ENCODE results near the gene CHCHD6. TPM values are rescaled to one million over a fixed set of nuclear protein-coding genes. Genes with fewer than 3 reads are reported as not detected.
A peak's percentile ranks its signal among the peaks of the same experiment; 100 is the strongest.

CHCHD6 gene
- total RNA-seq, result 17.6 and 22.5 TPM in 2 replicates

DNA sequence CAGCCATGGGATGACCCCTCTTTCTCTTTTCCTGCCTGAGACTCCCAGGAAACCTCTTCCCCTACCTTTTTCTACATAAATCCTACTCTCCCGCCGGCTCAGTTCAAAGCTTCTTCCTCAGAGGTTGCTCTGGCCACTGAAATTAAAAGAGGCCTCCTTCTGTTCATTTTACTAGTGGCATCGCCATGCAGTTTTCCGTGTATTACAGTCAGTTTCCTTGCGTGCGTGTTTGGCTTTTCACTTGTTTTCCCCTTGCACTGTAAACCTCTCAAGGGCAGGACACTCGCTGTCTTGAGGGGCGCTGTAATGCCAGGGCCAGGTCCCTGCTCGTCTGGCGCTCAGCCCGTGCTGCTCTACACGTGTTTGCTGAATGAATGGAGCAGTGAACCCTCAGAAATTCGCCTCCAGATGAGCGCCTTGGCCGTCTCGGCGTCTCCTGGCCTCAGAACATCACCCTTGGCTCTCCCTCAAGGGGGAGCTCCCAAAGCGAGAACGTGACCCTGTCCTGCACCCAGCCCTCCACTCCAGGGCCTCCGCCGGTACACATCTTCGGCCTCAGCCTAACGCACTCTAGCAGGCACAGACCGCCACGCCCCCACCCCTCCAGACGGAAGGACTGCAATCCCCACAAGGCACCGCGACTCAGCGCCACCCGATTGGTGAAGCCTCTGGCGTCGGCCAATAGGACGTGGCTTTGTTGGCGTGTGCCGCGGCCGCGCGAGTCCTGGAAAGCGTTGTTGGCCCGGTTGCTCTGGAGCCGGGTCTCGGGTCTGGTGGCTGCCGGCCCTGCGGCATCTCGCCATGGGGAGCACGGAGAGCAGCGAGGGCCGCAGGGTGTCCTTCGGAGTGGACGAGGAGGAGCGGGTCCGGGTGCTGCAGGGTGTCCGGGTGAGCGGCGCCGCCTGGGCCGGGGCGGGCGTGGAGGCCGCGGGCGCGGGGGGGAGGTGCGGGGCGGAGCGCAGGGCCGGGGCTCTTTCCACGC is at the start of gene CHCHD6:
TSS of gene CHCHD6 (plus strand) at position 729 of the 982 bp plus-strand sequence. CDS start at position 802, 73 bp downstream.
- peak; percentile 71 for DNase-seq (ENCODE audit: extremely low read depth, low read depth, low spot score)

DNA sequence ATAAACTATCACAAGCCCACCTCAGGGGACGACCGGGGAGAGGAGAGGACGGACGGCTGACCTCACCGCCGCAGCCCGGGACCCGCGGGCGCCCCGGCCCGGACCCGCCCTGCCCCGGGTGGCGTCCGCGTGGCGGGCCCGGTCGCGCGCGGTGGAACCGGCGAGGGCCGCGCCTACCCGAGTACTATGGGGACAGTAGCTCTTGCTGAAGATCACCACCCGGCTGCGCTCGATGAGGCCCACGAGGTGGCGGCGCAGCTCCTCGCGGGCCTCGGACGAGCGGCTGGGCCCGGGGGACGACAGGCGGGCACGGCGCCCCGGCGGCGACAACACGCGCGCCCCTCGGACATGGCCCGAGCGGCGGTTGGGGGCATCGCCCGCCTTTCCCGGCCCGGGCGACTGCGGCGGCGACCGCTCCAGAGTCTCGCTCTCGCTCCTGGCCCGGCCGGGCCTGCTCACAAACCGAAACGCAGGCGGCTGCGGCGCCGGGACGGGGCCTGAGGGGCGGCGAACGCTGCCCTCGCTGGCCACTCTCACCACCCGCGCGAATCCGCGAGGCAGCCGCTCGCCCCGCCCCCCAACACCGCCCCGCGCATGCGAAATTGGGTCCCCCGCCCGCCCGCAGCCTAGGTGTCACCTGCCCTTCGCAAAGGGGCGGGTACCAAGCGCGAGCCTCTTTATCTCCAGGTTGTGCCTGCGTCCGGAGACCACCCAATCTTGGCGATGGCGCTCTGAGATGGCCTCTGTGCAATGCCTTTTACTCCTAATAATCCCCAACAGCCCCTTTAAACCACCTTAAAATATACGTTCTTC is 49.3 kb upstream of the CHCHD6 start, which contains the start of gene TXNRD3:
TSS of gene TXNRD3 (minus strand) at position 554 of the 813 bp plus-strand sequence.
- DNase-seq (ENCODE audit: extremely low read depth, low read depth, low spot score), result no peak

DNA sequence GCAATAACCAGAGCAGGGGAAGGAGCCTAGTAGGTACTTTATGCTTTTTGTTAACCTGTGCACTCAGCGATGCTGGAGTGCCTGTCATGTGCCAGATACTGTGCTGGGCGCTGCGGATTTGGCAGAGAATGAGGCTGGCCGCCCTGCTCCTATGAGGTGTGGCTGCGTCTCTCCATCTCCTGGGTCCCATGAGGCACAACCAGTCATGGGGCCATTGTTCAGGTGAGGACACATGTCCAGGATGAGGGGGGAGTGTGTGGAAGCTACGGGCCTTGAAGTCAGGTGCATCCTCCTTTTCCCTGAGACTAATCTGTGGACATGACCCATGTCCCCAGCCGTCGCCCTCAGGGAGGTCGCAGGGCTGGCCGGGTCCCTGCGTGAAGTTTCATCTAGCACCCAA is 48.2 kb upstream of the CHCHD6 start:
- no peak for DNase-seq (ENCODE audit: extremely low read depth, low read depth, low spot score)

GRCh38 chr3:126656371-126657134 is 47.5 kb upstream of the CHCHD6 start:
- DNase-seq (ENCODE audit: extremely low read depth, low read depth, low spot score), result no peak

GRCh38 chr3:126657901-126658300 is 46.1 kb upstream of the CHCHD6 start:
- no peak for DNase-seq (ENCODE audit: extremely low read depth, low read depth, low spot score)

GRCh38 chr3:126658584-126658983 is 45.5 kb upstream of the CHCHD6 start:
- DNase-seq (ENCODE audit: extremely low read depth, low read depth, low spot score), result no peak

GRCh38 chr3:126659915-126660886 is 43.8 kb upstream of the CHCHD6 start:
- no peak for DNase-seq (ENCODE audit: extremely low read depth, low read depth, low spot score)

DNA sequence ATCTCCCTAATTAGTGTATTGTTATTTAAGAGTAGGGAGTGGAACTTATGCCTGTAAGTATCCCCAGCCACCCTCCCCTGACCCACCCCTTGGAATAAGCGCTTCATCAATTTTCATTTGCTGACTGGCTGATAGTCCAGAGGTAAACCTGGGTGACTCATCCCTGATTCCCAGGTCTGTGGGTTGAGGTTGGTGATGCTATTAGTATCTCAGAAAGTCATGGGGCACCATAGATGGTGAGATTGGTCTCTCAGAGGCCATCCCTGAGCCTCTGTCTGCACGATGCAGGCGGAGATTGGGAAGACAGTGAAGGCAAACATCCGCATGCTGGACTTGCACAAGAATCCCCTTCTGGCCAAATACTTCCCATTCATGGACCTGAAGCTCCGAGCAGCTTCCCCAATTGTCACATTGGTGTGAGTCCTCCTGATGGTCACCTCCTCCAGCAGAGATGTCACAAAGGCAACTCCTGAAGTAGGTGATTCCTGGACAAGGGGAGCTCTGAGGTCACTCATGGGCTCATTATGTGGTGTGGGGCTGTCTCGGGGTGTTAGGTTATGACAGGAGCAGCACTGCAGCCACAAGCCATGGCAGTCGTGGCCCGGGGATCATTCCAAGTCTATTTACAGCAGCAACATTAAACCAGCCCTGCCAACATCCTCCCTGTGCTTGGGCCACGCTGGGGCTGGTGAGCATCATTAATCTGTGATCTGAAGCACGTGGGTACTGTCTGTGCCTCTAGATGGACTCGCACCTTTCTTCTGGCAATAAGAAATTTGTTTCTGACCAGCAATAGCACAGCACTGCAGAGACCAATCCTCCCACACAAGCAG is 42.3 kb upstream of the CHCHD6 start:
- DNase-seq (ENCODE audit: extremely low read depth, low read depth, low spot score), result no peak

- DNase-seq (ENCODE audit: extremely low read depth, low read depth, low spot score), result no peak
These were observed 40.8 kb upstream of the CHCHD6 start for GRCh38 chr3:126663257-126663656.

DNA sequence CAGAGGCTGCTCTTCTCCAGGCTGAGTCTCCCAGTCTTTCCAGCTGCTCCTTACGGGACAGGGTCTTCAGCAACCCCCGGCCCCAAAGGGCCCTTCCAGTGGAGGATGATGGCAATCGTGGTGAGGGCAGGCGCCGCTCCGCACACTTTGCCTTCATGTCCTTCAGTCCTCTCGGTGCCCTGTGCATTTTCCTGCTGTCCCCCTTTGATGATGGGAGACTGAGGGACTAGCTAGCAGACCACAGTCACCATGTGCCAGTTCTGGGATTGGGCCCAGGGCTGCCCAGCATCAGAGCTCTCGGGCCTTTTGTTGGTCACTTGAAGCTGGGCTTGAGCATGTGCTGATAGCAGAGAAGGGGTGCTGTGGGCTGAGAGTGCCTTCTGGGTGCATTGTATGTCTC is 40.3 kb upstream of the CHCHD6 start:
- no peak for DNase-seq (ENCODE audit: extremely low read depth, low read depth, low spot score)

- DNase-seq (ENCODE audit: extremely low read depth, low read depth, low spot score), result no peak
These were observed 39.3 kb upstream of the CHCHD6 start for GRCh38 chr3:126664591-126665214.

DNA sequence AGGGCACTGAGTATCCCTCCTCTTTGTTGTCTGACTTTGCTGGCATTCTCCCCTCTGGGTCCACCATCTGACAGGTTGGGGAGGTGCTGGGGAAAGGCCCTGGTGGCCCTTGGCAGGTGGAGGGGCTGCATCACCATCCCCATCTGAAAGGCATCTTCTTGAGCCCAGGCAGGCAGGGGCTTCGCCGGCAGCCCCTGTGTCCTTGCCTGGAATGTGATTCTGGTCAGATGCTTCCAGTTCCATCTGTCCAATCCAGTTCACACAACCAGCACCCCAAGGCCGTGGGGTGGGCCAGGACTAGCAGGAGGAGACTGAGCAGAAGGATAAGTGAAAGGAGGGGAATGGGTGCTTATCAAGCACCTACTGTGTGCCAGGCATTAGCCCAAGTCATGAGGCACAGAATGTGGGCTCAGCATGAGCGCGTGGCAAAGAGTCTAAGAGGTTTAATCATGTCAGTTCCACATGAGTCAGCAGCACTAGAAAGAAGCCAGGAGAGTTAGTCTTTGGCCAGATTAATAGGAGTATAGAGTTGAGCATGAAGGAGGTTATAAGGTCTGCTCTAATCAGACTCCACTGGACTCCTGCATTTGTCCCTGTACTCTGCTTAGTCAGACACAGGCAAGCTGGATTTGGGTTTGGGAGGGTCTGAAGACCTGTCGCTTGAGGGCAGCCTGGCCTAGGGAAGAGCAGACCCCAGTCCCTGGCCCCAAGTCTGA is 38.7 kb upstream of the CHCHD6 start:
- DNase-seq (ENCODE audit: extremely low read depth, low read depth, low spot score), result no peak

DNA sequence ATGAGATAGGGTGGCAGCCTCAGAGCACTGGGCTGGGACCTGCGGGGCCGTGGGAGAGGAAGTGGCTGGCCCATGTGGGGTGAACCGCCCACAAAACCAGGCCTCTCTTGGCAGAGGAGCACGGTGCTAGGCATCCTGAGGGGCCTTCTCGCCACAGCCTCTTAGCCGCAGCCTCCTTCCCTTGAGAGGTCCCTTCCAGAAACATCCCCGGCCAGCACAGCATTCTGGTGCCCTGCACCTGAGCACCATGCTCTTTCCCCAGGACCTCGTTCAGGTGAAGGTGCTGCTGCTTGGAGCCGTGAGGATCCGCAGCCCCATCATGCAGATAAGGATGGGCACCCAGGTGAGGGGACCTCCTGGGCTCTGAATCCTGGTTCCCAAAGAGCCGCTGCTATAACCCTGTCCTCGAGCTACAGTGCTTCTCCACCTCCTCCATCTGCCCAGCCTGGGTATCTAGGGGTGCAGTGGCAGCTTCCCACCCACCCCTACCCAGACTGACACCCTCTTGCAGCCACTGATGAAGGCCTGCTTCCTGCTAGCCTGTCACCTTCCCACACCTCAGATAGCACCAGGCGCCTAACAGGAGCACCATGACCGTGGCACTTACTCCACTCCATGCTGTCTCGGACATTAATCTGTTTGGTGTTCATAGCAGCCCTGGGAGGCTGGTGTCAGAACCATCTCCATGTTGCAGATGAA is 37.9 kb upstream of the CHCHD6 start:
- DNase-seq (ENCODE audit: extremely low read depth, low read depth, low spot score), result no peak

DNA sequence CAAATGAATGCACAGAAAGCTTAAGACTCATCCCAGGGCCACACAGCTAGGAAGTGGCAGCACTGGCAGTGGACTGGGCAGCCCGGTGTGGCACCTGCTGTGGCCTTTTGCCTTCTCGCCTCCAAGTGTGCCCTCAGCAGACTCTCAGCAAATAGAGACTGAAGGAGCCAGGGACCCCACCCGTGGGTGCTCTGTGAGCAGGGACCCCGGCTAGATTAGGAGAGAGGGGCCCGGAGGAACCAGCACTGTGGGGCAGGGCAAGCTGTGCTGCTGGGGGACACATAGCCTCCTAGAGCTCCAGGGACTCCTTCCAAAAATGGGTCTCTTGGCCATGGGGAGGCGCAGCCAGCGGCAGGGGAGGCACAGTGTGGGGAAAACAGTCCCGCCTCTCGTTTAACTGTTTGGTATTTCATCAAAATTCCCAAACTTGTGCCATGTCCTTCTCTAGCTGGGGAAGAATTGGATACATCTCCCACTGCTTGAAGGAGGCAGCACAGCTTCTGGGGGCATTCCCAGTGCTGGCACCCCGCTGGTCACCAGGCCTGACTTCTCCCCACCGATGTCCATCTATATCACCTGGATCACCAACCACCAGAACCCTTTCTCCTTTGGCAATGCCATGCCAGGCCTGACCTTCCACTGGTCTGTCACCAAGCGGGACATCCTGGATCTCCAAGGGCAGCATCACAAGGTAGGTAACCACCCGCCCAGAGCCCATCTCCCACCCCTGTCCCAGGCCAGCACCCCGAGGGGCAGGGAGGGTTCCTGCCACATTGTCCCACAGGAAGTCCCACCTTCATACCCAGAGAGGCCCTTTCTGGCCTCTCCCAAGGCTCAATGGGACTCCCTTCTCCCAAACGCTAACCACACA is 37.1 kb upstream of the CHCHD6 start:
- DNase-seq (ENCODE audit: extremely low read depth, low read depth, low spot score), result no peak

GRCh38 chr3:126667631-126668449 is 36.2 kb upstream of the CHCHD6 start:
- no peak for DNase-seq (ENCODE audit: extremely low read depth, low read depth, low spot score)
